IMR-90 (cell line): ENCODE data around the gene CD7.

ENCODE experiments used
- CHD1 ChIP-seq: IDR thresholded peaks from 2 replicates; pipeline ENCODE4 v1.6.1; 2012; ENCODE audit warnings: low read depth, low read length, improper control_type of control experiment
- MAZ ChIP-seq: IDR thresholded peaks from 2 replicates; pipeline ENCODE4 v1.6.1; 2012; ENCODE audit warnings: low read depth, mild to moderate bottlenecking, low read length, improper control_type of control experiment, moderate library complexity, borderline replicate concordance
- MXI1 ChIP-seq: IDR thresholded peaks from 2 replicates; pipeline ENCODE4 v1.6.1; 2012; ENCODE audit warnings: low read depth, mild to moderate bottlenecking, low read length, moderate library complexity, borderline replicate concordance
- POLR2A ChIP-seq: IDR thresholded peaks from 2 replicates; pipeline ENCODE4 v1.6.1; 2012; ENCODE audit warnings: mild to moderate bottlenecking, low read depth, low read length
- RAD21 ChIP-seq: IDR thresholded peaks from 2 replicates; pipeline ENCODE4 v1.6.1; 2012; ENCODE audit warnings: low read length, improper control_type of control experiment
- SMC3 ChIP-seq: fragments of 150-350 bp; IDR thresholded peaks from 2 replicates; pipeline ENCODE4 v1.6.1; 2016; ENCODE audit warnings: low read depth, mild to moderate bottlenecking, antibody characterized with exemption, low read length, moderate library complexity
- TF ChIP-seq, protein P1 (sequence below): conservative IDR thresholded peaks from 2 replicates; pipeline ENCODE4 v1.5.1; 2012; ENCODE audit warnings: mild to moderate bottlenecking, low read depth, low read length, improper control_type of control experiment

DNA sequence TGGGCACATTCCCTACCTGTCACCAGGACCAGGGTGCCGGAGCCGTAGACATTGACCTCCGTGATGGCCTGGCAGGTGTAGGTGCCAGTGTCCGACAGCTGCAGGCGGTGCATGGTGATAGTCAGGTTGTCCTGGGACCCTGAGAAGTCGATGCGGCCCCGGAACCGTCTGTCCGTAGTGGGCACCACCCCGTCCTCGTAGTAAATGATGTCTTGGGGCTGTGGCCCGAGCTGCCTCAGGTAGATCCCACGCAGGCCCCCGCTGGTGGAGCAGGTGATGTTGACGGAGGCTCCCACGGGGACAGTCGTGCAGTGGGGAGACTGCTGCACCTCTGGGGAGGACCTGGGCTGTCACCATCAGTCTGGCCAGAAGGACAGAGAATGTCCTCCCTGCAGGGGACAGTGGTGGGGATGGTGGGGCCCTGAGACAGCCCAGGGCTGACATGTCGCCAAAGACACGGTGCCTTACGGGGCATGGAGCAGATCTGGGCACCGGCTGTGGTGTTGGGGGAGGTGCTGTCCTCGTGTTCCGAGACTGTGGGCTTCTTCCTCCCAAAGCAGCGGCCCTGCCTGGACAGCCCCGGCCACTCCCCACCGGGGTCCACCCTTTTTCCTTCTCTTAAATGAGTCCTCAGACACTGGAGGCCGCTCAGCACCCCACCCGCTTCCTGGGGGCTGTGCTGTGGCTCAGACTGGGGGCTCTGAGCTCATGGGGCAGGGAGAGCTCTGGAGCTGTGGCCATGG, 586 bp downstream of the CD7 start:
- TF ChIP-seq, protein P1, sequence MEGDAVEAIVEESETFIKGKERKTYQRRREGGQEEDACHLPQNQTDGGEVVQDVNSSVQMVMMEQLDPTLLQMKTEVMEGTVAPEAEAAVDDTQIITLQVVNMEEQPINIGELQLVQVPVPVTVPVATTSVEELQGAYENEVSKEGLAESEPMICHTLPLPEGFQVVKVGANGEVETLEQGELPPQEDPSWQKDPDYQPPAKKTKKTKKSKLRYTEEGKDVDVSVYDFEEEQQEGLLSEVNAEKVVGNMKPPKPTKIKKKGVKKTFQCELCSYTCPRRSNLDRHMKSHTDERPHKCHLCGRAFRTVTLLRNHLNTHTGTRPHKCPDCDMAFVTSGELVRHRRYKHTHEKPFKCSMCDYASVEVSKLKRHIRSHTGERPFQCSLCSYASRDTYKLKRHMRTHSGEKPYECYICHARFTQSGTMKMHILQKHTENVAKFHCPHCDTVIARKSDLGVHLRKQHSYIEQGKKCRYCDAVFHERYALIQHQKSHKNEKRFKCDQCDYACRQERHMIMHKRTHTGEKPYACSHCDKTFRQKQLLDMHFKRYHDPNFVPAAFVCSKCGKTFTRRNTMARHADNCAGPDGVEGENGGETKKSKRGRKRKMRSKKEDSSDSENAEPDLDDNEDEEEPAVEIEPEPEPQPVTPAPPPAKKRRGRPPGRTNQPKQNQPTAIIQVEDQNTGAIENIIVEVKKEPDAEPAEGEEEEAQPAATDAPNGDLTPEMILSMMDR, result no peak
- TF ChIP-seq RAD21 (no peak), CHD1 (no peak), SMC3 (no peak), MAZ (no peak), POLR2A (no peak), MXI1 (no peak)
